IPS DF 6.9 (cell line): ENCODE measurements around the gene MS4A15.
"Not testable (repeated sequence)": the region's sequence is repeated elsewhere in the genome, so short reads cannot be mapped to it uniquely, and the experiment has no call there.

Experiments
- DNase-seq: peaks from one replicate; pipeline ENCODE4 v3.0.0-alpha.2; 2013; ENCODE audit warnings: low read depth, low spot score
- H3K27ac ChIP-seq: one replicate; pipeline ENCODE4 v1.5.1; 2013; ENCODE audit warnings: low read length, control low read depth
- H3K27me3 ChIP-seq: 2 replicates; pipeline ENCODE4 v1.6.1; 2013; ENCODE audit warnings: mild to moderate bottlenecking, low read length; ENCODE audit not compliant: control insufficient read depth, insufficient read depth
- H3K36me3 ChIP-seq: 2 replicates; pipeline ENCODE4 v1.6.1; 2013; ENCODE audit warnings: low read length; ENCODE audit not compliant: control insufficient read depth, insufficient read depth
- H3K4me1 ChIP-seq: 2 replicates; pipeline ENCODE4 v1.6.1; 2013; ENCODE audit warnings: low read length; ENCODE audit not compliant: control insufficient read depth, insufficient read depth
- H3K4me3 ChIP-seq: 2 replicates; pipeline ENCODE4 v1.5.1; 2013; ENCODE audit warnings: mild to moderate bottlenecking, low read length
- H3K9me3 ChIP-seq: 2 replicates; pipeline ENCODE4 v1.6.1; 2013; ENCODE audit warnings: low read length, inconsistent platforms; ENCODE audit not compliant: control insufficient read depth, insufficient read depth
- WGBS: extraction: QIAGEN DNeasy Blood & Tissue Kit; methylation state at CpG from one replicate; pipeline ENCODE4 v1.1.7; 2013; ENCODE audit warnings: mixed read lengths, missing lambda C conversion rate; ENCODE audit not compliant: insufficient read length, insufficient coverage; 5-methylcytosine and 5-hydroxymethylcytosine counted together

MS4A15 gene

GRCh38 chr11:60750911-60751310 is 5.8 kb upstream of the MS4A15 start:
- Histone ChIP-seq H3K27ac (no peak overlapping the region), H3K4me3 (no peak overlapping the region), H3K36me3 (no peaks in the 10 kb centered on the region), H3K4me1 (no peaks in the 10 kb centered on the region), H3K27me3 (no peaks in the 10 kb centered on the region), H3K9me3 (no peaks in the 10 kb centered on the region)
- no peak for DNase-seq
- WGBS = no CpG with 5 or more reads among the region's 3 CpGs

GRCh38 chr11:60753309-60753708 is 3.4 kb upstream of the MS4A15 start:
- no peak overlapping the region for H3K27ac ChIP-seq
- H3K27me3 ChIP-seq = no peaks in the 10 kb centered on the region
- no peaks in the 10 kb centered on the region for H3K36me3 ChIP-seq
- H3K4me3 ChIP-seq = no peak overlapping the region
- DNase-seq = no peak
- no peaks in the 10 kb centered on the region for H3K4me1 ChIP-seq
- no peaks in the 10 kb centered on the region for H3K9me3 ChIP-seq
- no CpG with 5 or more reads among the region's 4 CpGs for WGBS

GRCh38 chr11:60754887-60755286 is 1.8 kb upstream of the MS4A15 start:
- Histone ChIP-seq H3K4me3 (no peak overlapping the region), H3K27ac (no peak overlapping the region), H3K9me3 (no peaks in the 10 kb centered on the region), H3K27me3 (no peaks in the 10 kb centered on the region), H3K36me3 (no peaks in the 10 kb centered on the region), H3K4me1 (no peaks in the 10 kb centered on the region)
- no CpG with 5 or more reads among the region's 6 CpGs for WGBS
- DNase-seq = no peak

GRCh38 chr11:60757231-60757800 is 649 bp downstream of the MS4A15 start:
- DNase-seq = no peak

GRCh38 chr11:60758671-60759070 is 2.0 kb downstream of the MS4A15 start:
- not testable (repeated sequence) for H3K9me3 ChIP-seq, H3K27ac ChIP-seq, H3K36me3 ChIP-seq, H3K4me3 ChIP-seq, DNase-seq, H3K4me1 ChIP-seq, H3K27me3 ChIP-seq
- WGBS = no CpG with 5 or more reads among the region's 4 CpGs

More at GRCh38 chr11:60757231-60757800, 649 bp downstream of the MS4A15 start:
- no peaks in the 10 kb centered on the region for H3K9me3 ChIP-seq
- H3K27ac ChIP-seq = no peak overlapping the region
- no peak overlapping the region for H3K4me3 ChIP-seq
- no CpG with 5 or more reads among the region's 19 CpGs for WGBS
- H3K36me3 ChIP-seq = no peaks in the 10 kb centered on the region
- H3K27me3 ChIP-seq = no peaks in the 10 kb centered on the region
- H3K4me1 ChIP-seq = no peaks in the 10 kb centered on the region

GRCh38 chr11:60759438-60760225 is 3.0 kb downstream of the MS4A15 start:
- not testable (repeated sequence) for H3K4me1 ChIP-seq, H3K27ac ChIP-seq, DNase-seq, H3K9me3 ChIP-seq, H3K27me3 ChIP-seq, H3K4me3 ChIP-seq, H3K36me3 ChIP-seq
- WGBS = no CpG with 5 or more reads among the region's 22 CpGs

GRCh38 chr11:60761436-60762190 is 4.9 kb downstream of the MS4A15 start:
- Histone ChIP-seq H3K27me3 (no peaks in the 10 kb centered on the region), H3K9me3 (no peaks in the 10 kb centered on the region), H3K27ac (no peak overlapping the region), H3K4me1 (no peaks in the 10 kb centered on the region), H3K36me3 (no peaks in the 10 kb centered on the region), H3K4me3 (no peak overlapping the region)
- no CpG with 5 or more reads among the region's 4 CpGs for WGBS
- DNase-seq = no peak

GRCh38 chr11:60762851-60763691 is 6.4 kb downstream of the MS4A15 start:
- Histone ChIP-seq H3K4me1 (no peaks in the 10 kb centered on the region), H3K9me3 (no peaks in the 10 kb centered on the region), H3K36me3 (no peaks in the 10 kb centered on the region), H3K27me3 (no peaks in the 10 kb centered on the region), H3K4me3 (no peak overlapping the region), H3K27ac (no peak overlapping the region)
- WGBS = no CpG with 5 or more reads among the region's 11 CpGs
- no peak for DNase-seq

GRCh38 chr11:60763692-60764369 is 7.2 kb downstream of the MS4A15 start:
- Histone ChIP-seq H3K4me3 (no peak overlapping the region), H3K9me3 (no peaks in the 10 kb centered on the region), H3K27ac (no peak overlapping the region), H3K36me3 (no peaks in the 10 kb centered on the region), H3K27me3 (no peaks in the 10 kb centered on the region), H3K4me1 (no peaks in the 10 kb centered on the region)
- DNase-seq = no peak
- WGBS = no CpG with 5 or more reads among the region's 11 CpGs
